ENCODE measurements around the gene RRAS2.
A peak's percentile ranks its signal among the peaks of the same experiment; 100 is the strongest.
"Not testable (repeated sequence)": the region's sequence is repeated elsewhere in the genome, so short reads cannot be mapped to it uniquely, and the experiment has no call there.

RRAS2 gene

DNA sequence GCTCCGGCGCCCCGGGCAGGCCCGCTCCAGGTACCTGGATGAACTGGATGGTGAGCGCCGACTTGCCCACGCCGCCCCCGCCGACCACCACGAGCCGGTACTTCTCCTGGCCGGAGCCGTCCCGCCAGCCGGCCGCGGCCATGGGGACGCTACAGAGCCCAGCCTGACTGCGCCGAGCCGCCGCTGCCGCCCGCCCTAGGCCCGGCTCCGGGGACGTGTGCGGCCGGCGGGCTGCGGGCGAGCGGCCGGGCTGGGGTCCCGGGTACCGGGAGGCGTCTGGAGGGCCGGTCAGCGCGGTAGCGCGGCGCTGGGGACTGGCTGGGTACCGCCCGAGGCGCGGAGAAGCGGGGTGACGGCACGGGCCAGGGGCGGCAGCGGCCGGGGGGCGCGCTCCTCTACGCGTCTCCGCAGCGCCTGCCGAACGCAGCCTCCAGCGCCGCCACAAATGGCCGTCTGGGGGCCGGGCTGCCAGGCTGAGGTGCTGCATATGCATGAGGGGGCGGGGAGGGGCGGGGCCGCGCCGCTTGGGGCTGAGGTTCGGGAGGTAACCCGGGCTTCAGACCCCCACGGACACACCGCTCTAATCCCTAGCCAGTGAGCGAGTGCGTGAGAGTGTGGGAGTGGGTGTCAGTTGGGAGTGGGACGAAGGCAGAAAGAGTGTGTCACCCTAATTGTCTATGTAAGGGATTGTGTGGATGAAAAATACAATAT, at the start of gene RRAS2:
TSS of gene RRAS2 (minus strand) at position 455 of the 711 bp plus-strand sequence. CDS start at position 142, 313 bp downstream.
- H3K36me3 ChIP-seq (ENCODE audit: control insufficient read depth, insufficient read depth, low read length): no peaks in the 10 kb centered on the region
- H3K4me1 ChIP-seq (ENCODE audit: control insufficient read depth, insufficient read depth, low read length): peaks cover 9% of the 10 kb centered on the region
- H3K27me3 ChIP-seq (ENCODE audit: control insufficient read depth, insufficient read depth, low read length): no peaks in the 10 kb centered on the region
- peak within 1 kb of the TSS; percentile 71 for H3K9ac ChIP-seq (ENCODE audit: low read depth, low read length)
- H3K4me3 ChIP-seq (ENCODE audit: low read depth, low read length): peak within 1 kb of the TSS; percentile 73
- H3K9me3 ChIP-seq (ENCODE audit: control insufficient read depth, insufficient read depth, low read length): no peaks in the 10 kb centered on the region

- Histone ChIP-seq H3K4me1 (ENCODE audit: control insufficient read depth, insufficient read depth, low read length) (peaks cover 34% of the 10 kb centered on the region), H3K9ac (ENCODE audit: low read depth, low read length) (no peak overlapping the region), H3K27me3 (ENCODE audit: control insufficient read depth, insufficient read depth, low read length) (no peaks in the 10 kb centered on the region), H3K4me3 (ENCODE audit: low read depth, low read length) (no peak overlapping the region), H3K9me3 (ENCODE audit: control insufficient read depth, insufficient read depth, low read length) (no peaks in the 10 kb centered on the region), H3K36me3 (ENCODE audit: control insufficient read depth, insufficient read depth, low read length) (no peaks in the 10 kb centered on the region)
Observed at GRCh38 chr11:14408612-14409011, 49.6 kb upstream of the RRAS2 start.

GRCh38 chr11:14406116-14406515, 47.1 kb upstream of the RRAS2 start:
- not testable (repeated sequence) for H3K27me3 ChIP-seq (ENCODE audit: control insufficient read depth, insufficient read depth, low read length); H3K9me3 ChIP-seq (ENCODE audit: control insufficient read depth, insufficient read depth, low read length); H3K4me3 ChIP-seq (ENCODE audit: low read depth, low read length); H3K9ac ChIP-seq (ENCODE audit: low read depth, low read length); H3K36me3 ChIP-seq (ENCODE audit: control insufficient read depth, insufficient read depth, low read length)
- peaks cover 24% of the 10 kb centered on the region for H3K4me1 ChIP-seq (ENCODE audit: control insufficient read depth, insufficient read depth, low read length)

DNA sequence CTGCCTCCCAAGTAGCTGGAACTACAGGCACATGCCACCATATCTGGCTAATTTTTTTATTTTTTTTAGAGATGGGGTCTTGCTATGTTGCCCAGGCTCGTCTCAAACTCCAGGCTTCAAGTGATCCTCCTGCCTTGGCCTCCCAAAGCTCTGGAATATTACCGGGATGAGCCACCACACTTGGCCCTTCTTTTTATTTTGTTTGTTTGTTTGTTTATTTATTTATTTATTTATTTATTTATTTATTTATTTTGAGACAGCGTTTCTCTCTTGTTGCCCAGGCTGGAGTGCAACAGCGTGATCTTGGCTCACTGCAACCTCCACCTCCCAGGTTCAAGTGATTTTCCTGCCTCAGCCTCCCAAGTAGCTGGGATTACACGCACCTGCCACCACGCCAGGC, 44.5 kb upstream of the RRAS2 start:
- not testable (repeated sequence) for H3K4me3 ChIP-seq (ENCODE audit: low read depth, low read length); H3K27me3 ChIP-seq (ENCODE audit: control insufficient read depth, insufficient read depth, low read length); H3K36me3 ChIP-seq (ENCODE audit: control insufficient read depth, insufficient read depth, low read length); H3K4me1 ChIP-seq (ENCODE audit: control insufficient read depth, insufficient read depth, low read length); H3K9ac ChIP-seq (ENCODE audit: low read depth, low read length); H3K9me3 ChIP-seq (ENCODE audit: control insufficient read depth, insufficient read depth, low read length)

DNA sequence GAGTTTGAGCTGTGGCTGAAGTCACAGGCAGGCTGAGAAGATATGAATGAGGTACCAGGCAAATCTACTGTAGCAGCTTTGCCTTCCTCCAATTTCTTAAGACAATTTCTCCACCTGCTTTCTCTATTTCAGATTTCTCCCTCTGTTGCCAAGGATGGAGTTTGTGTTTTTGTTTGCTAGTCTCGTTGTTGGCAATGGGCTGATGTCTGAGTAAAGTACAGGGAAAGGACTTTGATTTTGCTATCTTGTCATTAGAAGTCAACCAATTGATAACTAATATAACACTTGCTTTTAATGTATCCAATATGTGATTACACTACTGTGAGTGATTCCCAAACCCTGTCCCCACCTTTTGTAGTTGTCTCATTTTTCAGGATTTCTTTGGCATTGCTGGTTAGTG, 40.1 kb upstream of the RRAS2 start:
- no peaks in the 10 kb centered on the region for H3K36me3 ChIP-seq (ENCODE audit: control insufficient read depth, insufficient read depth, low read length)
- H3K9ac ChIP-seq (ENCODE audit: low read depth, low read length): no peak overlapping the region
- H3K4me3 ChIP-seq (ENCODE audit: low read depth, low read length): no peak overlapping the region
- no peaks in the 10 kb centered on the region for H3K27me3 ChIP-seq (ENCODE audit: control insufficient read depth, insufficient read depth, low read length)
- no peaks in the 10 kb centered on the region for H3K9me3 ChIP-seq (ENCODE audit: control insufficient read depth, insufficient read depth, low read length)
- peaks cover 5% of the 10 kb centered on the region for H3K4me1 ChIP-seq (ENCODE audit: control insufficient read depth, insufficient read depth, low read length)

- Histone ChIP-seq H3K36me3 (ENCODE audit: control insufficient read depth, insufficient read depth, low read length) (no peaks in the 10 kb centered on the region), H3K4me3 (ENCODE audit: low read depth, low read length) (no peak overlapping the region), H3K9me3 (ENCODE audit: control insufficient read depth, insufficient read depth, low read length) (no peaks in the 10 kb centered on the region), H3K9ac (ENCODE audit: low read depth, low read length) (no peak overlapping the region), H3K27me3 (ENCODE audit: control insufficient read depth, insufficient read depth, low read length) (no peaks in the 10 kb centered on the region), H3K4me1 (ENCODE audit: control insufficient read depth, insufficient read depth, low read length) (peaks cover 5% of the 10 kb centered on the region)
Observed at GRCh38 chr11:14396273-14396672, 37.3 kb upstream of the RRAS2 start.

DNA sequence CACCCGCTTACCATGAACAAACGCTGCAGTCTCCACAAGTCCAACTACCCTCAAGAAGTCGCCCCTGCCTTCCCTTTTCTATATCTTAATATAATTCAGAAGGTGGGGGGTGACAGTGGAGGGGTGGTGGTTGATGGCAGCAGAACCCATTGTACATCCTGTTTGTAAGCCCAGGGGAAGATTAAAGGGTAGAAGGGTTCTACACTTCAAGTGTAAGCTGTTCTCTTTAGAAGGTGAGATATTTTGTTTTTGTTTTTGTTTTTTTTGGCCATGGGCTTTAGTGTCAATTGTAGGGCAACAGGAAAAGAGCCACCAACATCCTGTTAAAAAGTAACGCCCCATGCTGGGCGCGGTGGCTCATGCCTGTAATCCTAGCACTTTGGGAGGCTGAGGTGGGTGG, 34.9 kb upstream of the RRAS2 start:
- H3K4me1 ChIP-seq (ENCODE audit: control insufficient read depth, insufficient read depth, low read length): peaks cover 5% of the 10 kb centered on the region

GRCh38 chr11:14393129-14393528, 34.1 kb upstream of the RRAS2 start:
- no peaks in the 10 kb centered on the region for H3K9me3 ChIP-seq (ENCODE audit: control insufficient read depth, insufficient read depth, low read length)

More for the DNA sequence above, 34.9 kb upstream of the RRAS2 start:
- Histone ChIP-seq H3K4me3 (ENCODE audit: low read depth, low read length) (no peak overlapping the region), H3K36me3 (ENCODE audit: control insufficient read depth, insufficient read depth, low read length) (no peaks in the 10 kb centered on the region), H3K9ac (ENCODE audit: low read depth, low read length) (no peak overlapping the region), H3K9me3 (ENCODE audit: control insufficient read depth, insufficient read depth, low read length) (no peaks in the 10 kb centered on the region), H3K27me3 (ENCODE audit: control insufficient read depth, insufficient read depth, low read length) (no peaks in the 10 kb centered on the region)

DNA sequence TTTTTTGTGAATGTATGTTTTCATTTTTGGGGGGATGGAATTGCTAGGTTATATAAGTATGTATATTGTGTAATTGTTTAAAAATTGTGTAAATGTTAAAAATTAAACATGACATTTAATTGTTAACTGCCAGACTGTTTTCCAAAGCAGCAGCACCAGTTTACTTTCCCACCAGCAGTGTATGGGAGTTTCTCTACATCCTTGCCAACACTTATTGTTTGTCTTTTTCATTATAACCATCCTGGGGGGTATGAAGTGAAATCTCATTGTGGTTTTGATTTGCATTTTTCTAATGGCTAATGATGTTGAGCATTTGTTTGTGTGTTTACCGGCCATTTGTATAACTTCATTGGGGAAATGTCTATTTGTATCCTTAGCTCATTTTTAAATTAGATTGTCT, 31.7 kb upstream of the RRAS2 start:
- Histone ChIP-seq H3K36me3 (ENCODE audit: control insufficient read depth, insufficient read depth, low read length) (no peaks in the 10 kb centered on the region), H3K9me3 (ENCODE audit: control insufficient read depth, insufficient read depth, low read length) (no peaks in the 10 kb centered on the region), H3K4me3 (ENCODE audit: low read depth, low read length) (no peak overlapping the region), H3K27me3 (ENCODE audit: control insufficient read depth, insufficient read depth, low read length) (no peaks in the 10 kb centered on the region), H3K9ac (ENCODE audit: low read depth, low read length) (no peak overlapping the region), H3K4me1 (ENCODE audit: control insufficient read depth, insufficient read depth, low read length) (peaks cover 10% of the 10 kb centered on the region)

More at GRCh38 chr11:14393129-14393528, 34.1 kb upstream of the RRAS2 start:
- no peaks in the 10 kb centered on the region for H3K27me3 ChIP-seq (ENCODE audit: control insufficient read depth, insufficient read depth, low read length)
- no peaks in the 10 kb centered on the region for H3K36me3 ChIP-seq (ENCODE audit: control insufficient read depth, insufficient read depth, low read length)
- H3K4me3 ChIP-seq (ENCODE audit: low read depth, low read length): no peak overlapping the region
- H3K4me1 ChIP-seq (ENCODE audit: control insufficient read depth, insufficient read depth, low read length): peaks cover 5% of the 10 kb centered on the region
- H3K9ac ChIP-seq (ENCODE audit: low read depth, low read length): no peak overlapping the region

- no peaks in the 10 kb centered on the region for H3K9me3 ChIP-seq (ENCODE audit: control insufficient read depth, insufficient read depth, low read length)
- no peak overlapping the region for H3K4me3 ChIP-seq (ENCODE audit: low read depth, low read length)
- H3K9ac ChIP-seq (ENCODE audit: low read depth, low read length): no peak overlapping the region
- no peaks in the 10 kb centered on the region for H3K27me3 ChIP-seq (ENCODE audit: control insufficient read depth, insufficient read depth, low read length)
- H3K36me3 ChIP-seq (ENCODE audit: control insufficient read depth, insufficient read depth, low read length): no peaks in the 10 kb centered on the region
- peaks cover 10% of the 10 kb centered on the region for H3K4me1 ChIP-seq (ENCODE audit: control insufficient read depth, insufficient read depth, low read length)
Observed at GRCh38 chr11:14388352-14388751, 29.4 kb upstream of the RRAS2 start.

DNA sequence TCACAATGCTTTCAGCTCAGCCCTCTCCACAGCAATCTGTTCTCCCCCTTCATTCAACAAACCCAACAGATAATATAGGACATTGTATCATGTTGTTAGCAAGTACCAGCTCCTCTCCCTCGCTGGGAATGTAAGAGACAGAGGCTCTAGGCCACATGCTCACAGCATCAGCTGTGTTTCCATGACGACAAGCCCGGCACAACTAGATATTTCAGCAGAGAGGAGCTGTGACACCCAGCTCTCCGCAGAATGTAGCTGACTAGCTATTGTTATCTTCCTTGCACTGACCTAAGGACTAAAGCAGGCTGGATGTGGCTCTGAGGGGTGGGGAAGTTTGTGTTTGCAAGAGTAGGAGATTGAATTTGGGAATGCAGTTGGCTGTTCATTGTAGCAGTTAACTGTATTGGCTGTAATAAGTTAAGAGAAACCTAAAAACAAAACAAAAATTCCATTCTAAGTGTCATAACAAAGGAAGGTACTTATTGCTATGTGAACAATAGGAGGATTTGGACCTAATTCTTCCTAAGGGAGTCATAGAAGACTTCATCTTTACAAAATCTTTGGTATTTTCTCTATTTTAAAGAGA, 28.0 kb upstream of the RRAS2 start:
- no peak overlapping the region for H3K9ac ChIP-seq (ENCODE audit: low read depth, low read length)
- H3K27me3 ChIP-seq (ENCODE audit: control insufficient read depth, insufficient read depth, low read length): peaks cover 10% of the 10 kb centered on the region
- H3K9me3 ChIP-seq (ENCODE audit: control insufficient read depth, insufficient read depth, low read length): no peaks in the 10 kb centered on the region
- H3K36me3 ChIP-seq (ENCODE audit: control insufficient read depth, insufficient read depth, low read length): no peaks in the 10 kb centered on the region
- H3K4me1 ChIP-seq (ENCODE audit: control insufficient read depth, insufficient read depth, low read length): peaks cover 10% of the 10 kb centered on the region
- no peak overlapping the region for H3K4me3 ChIP-seq (ENCODE audit: low read depth, low read length)

DNA sequence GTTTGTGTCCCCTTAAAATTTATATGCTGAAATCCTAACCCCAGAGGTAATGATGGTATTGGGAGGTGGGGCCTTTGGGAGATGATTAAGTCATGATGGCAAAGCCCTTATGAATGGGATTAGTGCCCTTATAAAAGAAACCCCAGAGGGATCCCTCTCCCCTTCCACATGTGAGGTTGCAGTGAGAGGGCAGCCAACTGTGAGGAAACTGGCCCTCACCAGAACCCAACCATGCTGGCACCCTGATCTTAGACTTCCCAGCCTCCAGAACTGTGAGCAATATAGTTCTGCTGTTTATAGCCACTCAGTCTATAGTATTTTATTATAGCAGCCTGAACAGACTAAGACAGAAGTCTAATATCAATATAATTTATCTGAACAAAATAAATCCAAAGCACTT, 27.1 kb upstream of the RRAS2 start:
- Histone ChIP-seq H3K27me3 (ENCODE audit: control insufficient read depth, insufficient read depth, low read length) (peaks cover 17% of the 10 kb centered on the region), H3K9me3 (ENCODE audit: control insufficient read depth, insufficient read depth, low read length) (no peaks in the 10 kb centered on the region), H3K9ac (ENCODE audit: low read depth, low read length) (no peak overlapping the region), H3K4me1 (ENCODE audit: control insufficient read depth, insufficient read depth, low read length) (peaks cover 10% of the 10 kb centered on the region), H3K36me3 (ENCODE audit: control insufficient read depth, insufficient read depth, low read length) (no peaks in the 10 kb centered on the region), H3K4me3 (ENCODE audit: low read depth, low read length) (no peak overlapping the region)

Data from iPS-15b (cell line).